ENCODE results near the gene MCEMP1.

Gene MCEMP1

GRCh38 chr19:7694499-7694898 is 17.6 kb downstream of the MCEMP1 start:
- no peak overlapping the region for H3K4me3 ChIP-seq (ENCODE audit: low read depth, low read length)
- TF ChIP-seq CTCF (IDR thresholded peaks at IDR 0.05; ENCODE audit: control insufficient read depth, extremely low read depth, insufficient read depth): no peak
- no peak for DNase-seq (ENCODE audit: low read depth)

- TF ChIP-seq CTCF (IDR thresholded peaks at IDR 0.05; ENCODE audit: control insufficient read depth, extremely low read depth, insufficient read depth): no peak
- no peak for DNase-seq (ENCODE audit: low read depth)
- H3K4me3 ChIP-seq (ENCODE audit: low read depth, low read length): no peak overlapping the region
These were observed 20.9 kb downstream of the MCEMP1 start for GRCh38 chr19:7697721-7698287.

GRCh38 chr19:7698583-7698982 is 21.7 kb downstream of the MCEMP1 start:
- TF ChIP-seq CTCF (IDR thresholded peaks at IDR 0.05; ENCODE audit: control insufficient read depth, extremely low read depth, insufficient read depth): no peak
- no peak for DNase-seq (ENCODE audit: low read depth)
- no peak overlapping the region for H3K4me3 ChIP-seq (ENCODE audit: low read depth, low read length)

- no peak for TF ChIP-seq CTCF (IDR thresholded peaks at IDR 0.05; ENCODE audit: control insufficient read depth, extremely low read depth, insufficient read depth)
- no peak overlapping the region for H3K4me3 ChIP-seq (ENCODE audit: low read depth, low read length)
- DNase-seq (ENCODE audit: low read depth): no peak
These were observed 22.1 kb downstream of the MCEMP1 start for GRCh38 chr19:7699003-7699402.

- DNase-seq (ENCODE audit: low read depth): no peak
- TF ChIP-seq CTCF (IDR thresholded peaks at IDR 0.05; ENCODE audit: control insufficient read depth, extremely low read depth, insufficient read depth): no peak
- H3K4me3 ChIP-seq (ENCODE audit: low read depth, low read length): no peak overlapping the region
These were observed 22.8 kb downstream of the MCEMP1 start for GRCh38 chr19:7699417-7700401.

- DNase-seq (ENCODE audit: low read depth): no peak
- TF ChIP-seq CTCF (IDR thresholded peaks at IDR 0.05; ENCODE audit: control insufficient read depth, extremely low read depth, insufficient read depth): no peak
- H3K4me3 ChIP-seq (ENCODE audit: low read depth, low read length): no peak overlapping the region
These were observed 24.3 kb downstream of the MCEMP1 start for GRCh38 chr19:7701049-7701653.

All from LNCaP clone FGC (cell line).